ENCODE results near the gene KDM5C.

DNA sequence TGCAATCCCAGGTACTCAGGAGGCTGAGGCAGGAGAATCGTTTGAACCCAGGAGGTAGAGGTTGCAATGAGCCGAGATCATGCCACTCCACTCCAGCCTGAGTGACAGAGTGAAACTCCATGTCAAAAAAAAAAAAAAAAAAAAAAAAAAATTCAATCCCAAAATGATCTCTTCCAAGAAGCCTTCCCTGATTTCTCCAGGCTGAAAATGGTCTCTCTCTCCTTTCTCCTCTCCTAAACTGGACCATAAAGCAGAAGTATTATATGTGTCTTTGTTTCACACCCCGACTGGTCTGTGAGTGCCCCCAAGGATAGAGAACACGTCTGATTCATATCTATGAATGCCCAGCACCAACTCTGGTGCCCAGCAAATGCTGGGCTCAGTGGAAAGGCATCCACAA is 17.3 kb upstream of the KDM5C start:
- TF ChIP-seq POLR2A (IDR thresholded peaks at IDR 0.05) (no peak), CTCF (IDR thresholded peaks at IDR 0.05) (no peak)

All from heart left ventricle (tissue), 13 donors.